ENCODE results near the gene EPN3. TPM values are rescaled to one million over a fixed set of nuclear protein-coding genes. Genes with fewer than 3 reads are reported as not detected.

Gene EPN3
- total RNA-seq, 1 experiment from 2014 or later, result 22.8 TPM

DNA sequence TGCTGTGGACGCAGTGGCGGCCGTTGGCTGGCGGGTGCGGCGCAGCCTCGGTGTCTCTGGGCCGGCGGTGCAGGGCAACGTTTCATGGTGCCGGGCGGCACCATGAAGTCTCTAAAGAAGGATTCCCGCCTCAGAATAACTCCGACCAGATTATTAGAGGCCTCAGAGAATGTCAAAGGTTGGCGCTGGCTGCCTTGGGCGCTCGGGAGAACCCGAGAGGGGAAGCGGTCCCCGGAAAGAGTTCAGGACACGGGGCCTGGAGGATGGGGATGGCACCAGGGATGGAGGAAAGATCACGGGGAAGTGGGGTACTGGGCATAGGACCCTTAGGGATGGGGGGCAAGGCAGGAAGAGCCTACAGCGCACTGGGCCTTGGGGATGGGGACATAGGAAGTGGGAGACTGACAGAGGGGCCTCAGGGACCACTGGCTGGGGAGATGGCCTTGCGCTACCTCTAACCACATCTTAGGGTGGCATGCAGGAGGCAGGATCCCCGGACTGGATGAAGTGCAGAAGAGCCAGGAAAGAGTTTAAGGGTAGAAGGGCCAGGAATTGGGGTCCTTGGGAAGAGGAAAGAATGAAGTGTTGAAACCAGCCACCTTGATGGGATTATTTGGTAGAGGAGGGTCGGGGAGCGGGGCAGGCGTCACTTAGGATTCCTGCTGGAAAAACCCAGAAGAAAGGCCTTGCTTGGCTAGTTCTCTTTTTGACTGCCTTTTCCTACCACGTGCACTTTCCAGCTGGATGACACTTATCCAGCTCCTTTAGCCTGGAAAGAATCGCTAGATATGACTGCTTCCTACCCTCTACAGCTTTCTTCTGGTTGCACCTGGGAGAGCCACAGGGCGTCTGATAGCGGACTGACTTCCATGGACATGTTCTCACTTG, 23.7 kb upstream of the EPN3 start:
- BruUV-seq (replicated peaks), result no TSS peak
- CTCF ChIA-PET, result no interaction called here
- POLR2A ChIA-PET (ENCODE audit: unreplicated experiment), result no interaction called here

DNA sequence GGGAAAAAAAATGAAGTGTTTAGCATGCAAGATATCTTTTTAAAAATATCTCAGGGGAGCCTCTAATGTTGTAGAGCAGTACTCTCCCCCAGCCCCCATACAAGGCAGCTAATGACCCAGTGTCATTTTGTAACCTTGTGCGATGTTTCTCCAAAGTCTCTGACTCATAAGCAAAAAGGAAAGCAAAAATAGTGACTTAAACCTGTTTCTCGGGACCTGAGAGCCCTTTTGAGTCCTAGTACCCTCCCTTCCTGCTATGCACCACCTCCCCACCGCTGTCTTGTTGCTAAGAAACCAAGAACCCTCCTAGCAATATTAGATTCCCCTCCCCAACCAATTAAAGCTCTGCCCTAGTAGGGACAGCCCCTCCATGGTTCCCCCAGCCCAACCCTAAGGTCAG, 21.5 kb upstream of the EPN3 start:
- Histone ChIP-seq H3K9me3 (ENCODE audit: insufficient read depth, low read depth) (no peaks in the 10 kb centered on the region), H3K27ac (peak overlapping the region; percentile 55)
- POLR2A ChIA-PET (ENCODE audit: unreplicated experiment), result interaction anchor here (0.7 kb wide), 1 partner anchor 447 kb away, joined by 11 read pairs; no protein-coding TSS in a partner anchor

More for the DNA sequence above, 23.7 kb upstream of the EPN3 start:
- TF ChIP-seq, protein P1, sequence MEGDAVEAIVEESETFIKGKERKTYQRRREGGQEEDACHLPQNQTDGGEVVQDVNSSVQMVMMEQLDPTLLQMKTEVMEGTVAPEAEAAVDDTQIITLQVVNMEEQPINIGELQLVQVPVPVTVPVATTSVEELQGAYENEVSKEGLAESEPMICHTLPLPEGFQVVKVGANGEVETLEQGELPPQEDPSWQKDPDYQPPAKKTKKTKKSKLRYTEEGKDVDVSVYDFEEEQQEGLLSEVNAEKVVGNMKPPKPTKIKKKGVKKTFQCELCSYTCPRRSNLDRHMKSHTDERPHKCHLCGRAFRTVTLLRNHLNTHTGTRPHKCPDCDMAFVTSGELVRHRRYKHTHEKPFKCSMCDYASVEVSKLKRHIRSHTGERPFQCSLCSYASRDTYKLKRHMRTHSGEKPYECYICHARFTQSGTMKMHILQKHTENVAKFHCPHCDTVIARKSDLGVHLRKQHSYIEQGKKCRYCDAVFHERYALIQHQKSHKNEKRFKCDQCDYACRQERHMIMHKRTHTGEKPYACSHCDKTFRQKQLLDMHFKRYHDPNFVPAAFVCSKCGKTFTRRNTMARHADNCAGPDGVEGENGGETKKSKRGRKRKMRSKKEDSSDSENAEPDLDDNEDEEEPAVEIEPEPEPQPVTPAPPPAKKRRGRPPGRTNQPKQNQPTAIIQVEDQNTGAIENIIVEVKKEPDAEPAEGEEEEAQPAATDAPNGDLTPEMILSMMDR (conservative IDR thresholded peaks at IDR 0.05), result no peak
- intact Hi-C loops (cut with micrococcal nuclease; ENCODE audit: unreplicated experiment), result no loop called here
- no peaks in the 10 kb centered on the region for H3K9me2 ChIP-seq (ENCODE audit: insufficient read depth)
- H3F3A ChIP-seq (ENCODE audit: insufficient read depth, low read depth), result peaks cover 33% of the 10 kb centered on the region
- no peaks in the 10 kb centered on the region for H3K27me3 ChIP-seq (ENCODE audit: insufficient read depth, low read depth)
- peak overlapping the region; percentile 44; the same call in 1 of the 2 replicates for H3K4me3 ChIP-seq
- peak overlapping the region; percentile 66 for H3K4me2 ChIP-seq
- no peaks in the 10 kb centered on the region for H4K20me1 ChIP-seq (ENCODE audit: insufficient read depth)
- H3K27ac ChIP-seq, result no peak overlapping the region
- no peak for DNase-seq
- H3K9me3 ChIP-seq (ENCODE audit: insufficient read depth, low read depth), result no peaks in the 10 kb centered on the region
- no peaks in the 10 kb centered on the region for H3K36me3 ChIP-seq (ENCODE audit: low read depth)
- H3K79me2 ChIP-seq (ENCODE audit: low read depth), result no peaks in the 10 kb centered on the region
- H3K4me1 ChIP-seq (replicated peaks; ENCODE audit: insufficient read depth), result peaks cover 34% of the 10 kb centered on the region
- H2AFZ ChIP-seq, result peak overlapping the region; percentile 66

DNA sequence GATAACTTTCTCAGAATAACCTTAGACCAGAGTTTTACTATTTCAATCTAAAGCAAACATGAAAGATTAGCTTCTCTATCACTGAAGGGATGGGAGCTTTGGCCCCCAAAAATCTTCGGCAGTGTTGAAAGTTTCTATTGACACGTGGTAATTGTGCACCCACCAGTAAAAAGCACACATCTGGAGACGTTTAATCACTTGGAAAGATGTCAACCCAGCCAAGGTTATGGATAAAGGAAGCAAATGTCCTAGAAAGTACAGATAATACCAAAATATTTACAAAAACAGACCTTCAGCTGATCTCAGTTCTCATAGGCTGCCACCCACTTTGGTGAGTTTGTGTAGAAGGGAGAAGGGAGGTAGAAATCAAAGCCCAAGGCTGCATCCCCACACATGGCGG, 19.0 kb upstream of the EPN3 start:
- no peak for DNase-seq
- intact Hi-C loops (cut with micrococcal nuclease; ENCODE audit: unreplicated experiment), result no loop called here
- Histone ChIP-seq H3K9me2 (ENCODE audit: insufficient read depth) (no peaks in the 10 kb centered on the region), H2AFZ (no peak overlapping the region), H3F3A (ENCODE audit: insufficient read depth, low read depth) (peaks cover 26% of the 10 kb centered on the region), H3K4me3 (no peak overlapping the region), H3K4me1 (replicated peaks; ENCODE audit: insufficient read depth) (peaks cover 27% of the 10 kb centered on the region), H3K27ac (no peak overlapping the region), H3K36me3 (ENCODE audit: low read depth) (no peaks in the 10 kb centered on the region), H3K27me3 (ENCODE audit: insufficient read depth, low read depth) (no peaks in the 10 kb centered on the region), H3K4me2 (no peak overlapping the region), H3K9me3 (ENCODE audit: insufficient read depth, low read depth) (no peaks in the 10 kb centered on the region), H4K20me1 (ENCODE audit: insufficient read depth) (no peaks in the 10 kb centered on the region), H3K79me2 (ENCODE audit: low read depth) (no peaks in the 10 kb centered on the region)
- TF ChIP-seq, protein P1 (conservative IDR thresholded peaks at IDR 0.05), result no peak
- CTCF ChIA-PET, result no interaction called here
- BruUV-seq (replicated peaks), result no TSS peak
- POLR2A ChIA-PET (ENCODE audit: unreplicated experiment), result no interaction called here

More for the DNA sequence above, 21.5 kb upstream of the EPN3 start:
- no TSS peak for BruUV-seq (replicated peaks)
- intact Hi-C loops (cut with micrococcal nuclease; ENCODE audit: unreplicated experiment), result loop anchor here (2.0 kb wide), 1 partner anchor 22 kb away; the partner anchor contains the start of gene EPN3
- Histone ChIP-seq H3F3A (ENCODE audit: insufficient read depth, low read depth) (peaks cover 26% of the 10 kb centered on the region), H3K9me2 (ENCODE audit: insufficient read depth) (no peaks in the 10 kb centered on the region), H4K20me1 (ENCODE audit: insufficient read depth) (no peaks in the 10 kb centered on the region), H3K4me3 (peak overlapping the region; percentile 18; the same call in 1 of the 2 replicates), H3K36me3 (ENCODE audit: low read depth) (no peaks in the 10 kb centered on the region), H2AFZ (no peak overlapping the region), H3K79me2 (ENCODE audit: low read depth) (no peaks in the 10 kb centered on the region), H3K27me3 (ENCODE audit: insufficient read depth, low read depth) (no peaks in the 10 kb centered on the region), H3K4me1 (replicated peaks; ENCODE audit: insufficient read depth) (peaks cover 27% of the 10 kb centered on the region), H3K4me2 (peak overlapping the region; percentile 68)
- TF ChIP-seq, protein P1 (conservative IDR thresholded peaks at IDR 0.05), result no peak
- no peak for TF ChIP-seq EZH2 (IDR thresholded peaks at IDR 0.05; ENCODE audit: low read depth)
- CTCF ChIA-PET, result no interaction called here
- peak; percentile 42 to 86 for DNase-seq
